Activated CD4-positive, alpha-beta T cell treated with anti-CD3 and anti-CD28 coated beads for 36 hours (primary cell): ENCODE measurements around the gene PPP1R12B. TPM values are rescaled to one million over a fixed set of nuclear protein-coding genes. Genes with fewer than 3 reads are reported as not detected.
"Not testable (repeated sequence)": the region's sequence is repeated elsewhere in the genome, so short reads cannot be mapped to it uniquely, and the experiment has no call there.

Experiments
- ATAC-seq: fragments of 200-7000 bp; cut with Tn5 transposase; one replicate; pipeline ENCODE4 v1.10.0; 2021; ENCODE audit warnings: mild to moderate bottlenecking, moderate library complexity
- CTCF ChIA-PET: fragments of 350-600 bp; sonication (Branson Sonifier 250); formaldehyde crosslinking; loops from one replicate; lab custom pipeline; 2021; ENCODE audit warnings: antibody characterized with exemption; lab: Charles Lee
- POLR2A ChIA-PET: fragments of 350-600 bp; sonication (Branson Sonifier 250); formaldehyde crosslinking; loops from one replicate; lab custom pipeline; 2021; ENCODE audit warnings: antibody characterized with exemption, inconsistent platforms; lab: Charles Lee
- DNase-seq: peaks from one replicate; pipeline ENCODE4 v3.0.0-alpha.2; 2020
- H3K27ac Mint-ChIP-seq: one replicate; pipeline ENCODE4 v1.8.0; 2021; ENCODE audit warnings: mixed read lengths
- H3K27me3 Mint-ChIP-seq: one replicate; pipeline ENCODE4 v1.8.0; 2021; ENCODE audit warnings: mixed read lengths
- H3K36me3 Mint-ChIP-seq: one replicate; pipeline ENCODE4 v1.8.0; 2021; ENCODE audit warnings: low read depth, mixed read lengths
- H3K4me1 Mint-ChIP-seq: one replicate; pipeline ENCODE4 v1.8.0; 2021; ENCODE audit warnings: mixed read lengths
- H3K4me3 Mint-ChIP-seq: one replicate; pipeline ENCODE4 v1.8.0; 2021; ENCODE audit warnings: mild to moderate bottlenecking, moderate library complexity, mixed read lengths
- H3K9me3 Mint-ChIP-seq: one replicate; pipeline ENCODE4 v1.8.0; 2021; ENCODE audit warnings: low read depth, mixed read lengths
- intact Hi-C, 2 experiments: fragments of 100-400 bp; cut with DNase I in 1 of 2; cut with micrococcal nuclease in 1 of 2; formaldehyde crosslinking; loops; one replicate each; pipeline versions ENCODE4 v1.14.2 to v1.15.1; 2022 to 2024; cut with DNase I, micrococcal nuclease
- total RNA-seq, 2 experiments: library from RNA; stranded (reverse); gene quantifications; one replicate each; pipeline ENCODE4 v1.2.3, GENCODE V29; 2021

PPP1R12B gene
- total RNA-seq, 2 experiments from 2014 or later, result 10.3 to 13.2 TPM

GRCh38 chr1:202552615-202553014 lies 204.1 kb downstream of the PPP1R12B start:
- H3K36me3 Mint-ChIP-seq, H3K9me3 Mint-ChIP-seq, H3K27me3 Mint-ChIP-seq, intact Hi-C loops, POLR2A ChIA-PET, CTCF ChIA-PET, H3K27ac Mint-ChIP-seq, DNase-seq, ATAC-seq, H3K4me1 Mint-ChIP-seq, H3K4me3 Mint-ChIP-seq: not testable (repeated sequence)

GRCh38 chr1:202553078-202553477 lies 204.6 kb downstream of the PPP1R12B start:
- H3K9me3 Mint-ChIP-seq, H3K36me3 Mint-ChIP-seq, H3K27ac Mint-ChIP-seq, H3K4me1 Mint-ChIP-seq, DNase-seq, ATAC-seq, CTCF ChIA-PET, H3K4me3 Mint-ChIP-seq, intact Hi-C loops, POLR2A ChIA-PET, H3K27me3 Mint-ChIP-seq: not testable (repeated sequence)

DNA sequence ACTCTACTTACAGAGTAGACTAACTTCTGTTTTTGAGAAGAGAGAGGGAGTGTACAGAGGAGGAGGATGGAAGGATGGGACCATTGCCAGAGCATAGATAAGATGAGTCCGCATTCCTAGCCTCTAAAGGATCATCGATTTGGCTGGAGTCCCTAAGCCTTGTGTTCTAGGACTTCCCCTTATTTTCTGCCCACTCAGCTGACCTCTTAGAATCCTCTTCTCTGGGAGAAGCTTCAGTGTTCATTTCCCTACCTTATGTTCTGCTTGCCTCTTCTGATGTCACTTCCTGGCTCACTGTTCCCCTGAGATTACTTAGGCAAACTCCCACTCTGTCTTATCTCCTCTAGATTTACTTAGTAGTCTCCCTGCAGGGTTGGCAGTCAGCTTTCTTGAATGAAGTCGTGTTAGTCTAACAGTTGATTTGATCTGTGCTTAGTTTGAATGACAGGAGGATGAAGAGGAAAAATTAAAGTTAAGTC lies 205.1 kb downstream of the PPP1R12B start:
- ChIA-PET POLR2A (no interaction called here), CTCF (interaction anchor here (0.6 kb wide), 1 partner anchor 175 kb away, joined by 3 read pairs; no protein-coding TSS in a partner anchor)
- Mint-ChIP-seq H3K4me3 (no peak overlapping the region), H3K4me1 (peaks cover 3% of the 10 kb centered on the region), H3K36me3 (no peaks in the 10 kb centered on the region), H3K27me3 (no peaks in the 10 kb centered on the region), H3K27ac (no peak overlapping the region), H3K9me3 (no peaks in the 10 kb centered on the region)
- no peak for DNase-seq
- intact Hi-C loops, result no loop called here
- no peak for ATAC-seq

GRCh38 chr1:202554619-202555018 lies 206.1 kb downstream of the PPP1R12B start:
- ATAC-seq, POLR2A ChIA-PET, H3K36me3 Mint-ChIP-seq: not testable (repeated sequence)

DNA sequence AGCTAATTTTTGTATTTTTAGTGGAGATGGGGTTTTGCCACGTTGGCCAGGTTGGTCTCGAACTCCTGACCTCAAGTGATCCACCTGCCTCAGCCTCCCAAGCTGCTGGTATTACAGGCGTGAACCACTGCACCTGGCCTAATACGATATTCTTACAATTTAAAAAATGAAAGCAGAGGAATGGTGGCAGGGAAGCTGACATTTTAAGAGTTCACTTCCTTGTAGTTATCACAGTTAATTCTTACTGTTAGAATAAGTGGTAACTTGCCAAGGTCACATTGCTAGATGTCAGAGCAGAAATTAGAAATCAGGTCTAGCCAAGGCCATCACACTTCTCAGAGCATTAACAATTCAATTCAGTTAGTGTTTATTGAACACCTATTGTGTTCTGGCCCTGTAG lies 207.5 kb downstream of the PPP1R12B start:
- H3K27me3 Mint-ChIP-seq, ATAC-seq, H3K27ac Mint-ChIP-seq, H3K36me3 Mint-ChIP-seq, H3K4me3 Mint-ChIP-seq, CTCF ChIA-PET, DNase-seq, POLR2A ChIA-PET, H3K9me3 Mint-ChIP-seq, intact Hi-C loops, H3K4me1 Mint-ChIP-seq: not testable (repeated sequence)

More at GRCh38 chr1:202554619-202555018, 206.1 kb downstream of the PPP1R12B start:
- H3K27ac Mint-ChIP-seq, DNase-seq, intact Hi-C loops, H3K4me1 Mint-ChIP-seq, H3K9me3 Mint-ChIP-seq, H3K27me3 Mint-ChIP-seq, H3K4me3 Mint-ChIP-seq: not testable (repeated sequence)
- CTCF ChIA-PET, result interaction anchor here (0.6 kb wide), 1 partner anchor 286 kb away, joined by 3 read pairs; no protein-coding TSS in a partner anchor

DNA sequence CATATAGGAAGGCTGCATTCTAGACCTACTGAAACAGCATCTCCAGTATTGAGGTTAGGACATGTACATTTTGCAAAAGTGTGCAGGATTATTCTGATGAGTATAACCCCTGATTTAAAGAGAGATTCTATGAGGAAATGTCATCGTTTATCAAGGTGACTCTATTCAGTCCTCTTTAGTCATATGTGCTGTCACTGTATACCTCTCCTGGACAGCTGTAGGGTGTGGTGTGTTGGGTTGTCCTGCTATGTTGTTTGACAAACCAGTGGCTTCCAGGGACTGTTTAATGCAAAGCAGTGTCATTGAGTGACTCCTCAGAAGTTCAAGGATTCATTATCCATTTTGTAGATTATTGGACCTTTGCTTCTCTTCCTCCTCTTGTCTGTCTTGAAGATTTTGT lies 209.2 kb downstream of the PPP1R12B start:
- intact Hi-C loops, H3K4me1 Mint-ChIP-seq, H3K27me3 Mint-ChIP-seq, CTCF ChIA-PET, H3K4me3 Mint-ChIP-seq, H3K9me3 Mint-ChIP-seq, ATAC-seq, POLR2A ChIA-PET, DNase-seq, H3K27ac Mint-ChIP-seq, H3K36me3 Mint-ChIP-seq: not testable (repeated sequence)

GRCh38 chr1:202561240-202561639 lies 212.7 kb downstream of the PPP1R12B start:
- Mint-ChIP-seq H3K9me3 (no peaks in the 10 kb centered on the region), H3K27me3 (no peaks in the 10 kb centered on the region), H3K27ac (no peak overlapping the region), H3K36me3 (peaks cover 6% of the 10 kb centered on the region), H3K4me3 (no peak overlapping the region), H3K4me1 (peaks cover 5% of the 10 kb centered on the region)
- ATAC-seq (no peak), DNase-seq (no peak)
- CTCF ChIA-PET, result interaction anchor here (0.7 to 1.4 kb wide), 4 partner anchors 8 to 100 kb away, joined by 3 to 5 read pairs (median 4); no protein-coding TSS in a partner anchor
- POLR2A ChIA-PET, result interaction anchor here (0.7 kb wide), 1 partner anchor 91 kb away, joined by 7 read pairs; no protein-coding TSS in a partner anchor
- intact Hi-C loops, result no loop called here

DNA sequence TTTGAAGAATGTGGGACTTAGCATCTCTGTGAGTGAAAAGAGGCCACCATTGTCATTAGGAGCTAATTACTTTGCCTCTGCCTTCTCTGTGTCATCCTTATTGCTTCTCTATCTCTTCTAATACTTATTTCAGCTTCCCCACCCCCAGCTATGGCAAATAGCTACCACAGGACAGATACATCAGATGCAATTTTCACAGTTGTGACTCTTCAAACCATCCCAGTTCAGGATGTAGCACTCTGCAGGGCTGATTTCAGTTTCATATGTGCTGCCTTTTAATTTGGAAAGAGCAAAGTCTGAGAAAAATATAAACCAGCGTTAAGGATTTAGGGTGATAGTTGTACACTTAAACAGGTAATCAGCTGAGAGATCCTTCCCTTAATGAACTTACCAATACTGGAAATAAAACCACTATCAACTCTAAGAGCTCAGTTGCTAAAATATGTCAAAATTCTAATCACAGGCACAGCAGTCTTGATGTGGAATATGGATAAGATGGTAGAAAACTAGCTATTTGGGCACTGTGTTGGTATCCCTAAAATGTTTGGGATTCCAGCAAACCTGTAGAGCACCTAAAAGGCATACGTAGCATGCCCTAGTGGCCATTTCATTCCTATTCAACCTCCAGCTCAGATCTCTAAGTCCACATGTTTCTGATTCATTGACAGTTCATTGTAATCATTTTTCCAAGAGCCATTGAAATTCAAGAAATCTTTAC lies 213.4 kb downstream of the PPP1R12B start:
- ATAC-seq (no peak), DNase-seq (no peak)
- Mint-ChIP-seq H3K4me1 (peaks cover 5% of the 10 kb centered on the region), H3K36me3 (peaks cover 9% of the 10 kb centered on the region), H3K27me3 (no peaks in the 10 kb centered on the region), H3K4me3 (no peak overlapping the region), H3K27ac (no peak overlapping the region), H3K9me3 (no peaks in the 10 kb centered on the region)
- intact Hi-C loops, result no loop called here
- ChIA-PET POLR2A (interaction anchor here (0.7 kb wide), 1 partner anchor 90 kb away, joined by 7 read pairs; no protein-coding TSS in a partner anchor), CTCF (interaction anchor here (0.6 to 1.4 kb wide), 6 partner anchors 14 to 307 kb away, joined by 3 to 7 read pairs (median 4); no protein-coding TSS in a partner anchor)

GRCh38 chr1:202562444-202563060 lies 214.1 kb downstream of the PPP1R12B start:
- ChIA-PET CTCF (interaction anchor here (0.7 to 1.4 kb wide), 5 partner anchors 13 to 98 kb away, joined by 3 to 7 read pairs (median 4); no protein-coding TSS in a partner anchor), POLR2A (no interaction called here)
- Mint-ChIP-seq H3K36me3 (peaks cover 11% of the 10 kb centered on the region), H3K27me3 (no peaks in the 10 kb centered on the region), H3K4me1 (peaks cover 5% of the 10 kb centered on the region), H3K9me3 (no peaks in the 10 kb centered on the region), H3K4me3 (no peak overlapping the region), H3K27ac (no peak overlapping the region)
- no peak for ATAC-seq
- intact Hi-C loops, result no loop called here
- DNase-seq, result no peak

GRCh38 chr1:202563818-202564217 lies 215.3 kb downstream of the PPP1R12B start:
- Mint-ChIP-seq H3K36me3 (peaks cover 16% of the 10 kb centered on the region), H3K27me3 (no peaks in the 10 kb centered on the region), H3K4me1 (peaks cover 5% of the 10 kb centered on the region), H3K27ac (no peak overlapping the region), H3K9me3 (no peaks in the 10 kb centered on the region), H3K4me3 (no peak overlapping the region)
- ATAC-seq (no peak), DNase-seq (no peak)
- ChIA-PET POLR2A (no interaction called here), CTCF (no interaction called here)
- intact Hi-C loops, result no loop called here

GRCh38 chr1:202564958-202565495 lies 216.5 kb downstream of the PPP1R12B start:
- Mint-ChIP-seq H3K27ac (no peak overlapping the region), H3K9me3 (no peaks in the 10 kb centered on the region), H3K4me1 (peaks cover 5% of the 10 kb centered on the region), H3K27me3 (no peaks in the 10 kb centered on the region), H3K4me3 (no peak overlapping the region), H3K36me3 (peaks cover 16% of the 10 kb centered on the region)
- ChIA-PET CTCF (interaction anchor here (0.6 kb wide), 1 partner anchor 136 kb away, joined by 3 read pairs; no protein-coding TSS in a partner anchor), POLR2A (no interaction called here)
- ATAC-seq (no peak), DNase-seq (no peak)
- intact Hi-C loops, result loop anchor here in 1 of 2 experiments (5.0 kb wide), 1 partner anchor 103 kb away; no protein-coding TSS in a partner anchor
